ENCODE measurements around the gene HEYL. TPM values are rescaled to one million over a fixed set of nuclear protein-coding genes. Genes with fewer than 3 reads are reported as not detected.

The HEYL gene
- total and polyA plus RNA-seq, 2 of the 8 experiments (the other 6 are each of a cell fraction or from before 2014, with no cell fraction given): 1.8 to 3.1 TPM

DNA sequence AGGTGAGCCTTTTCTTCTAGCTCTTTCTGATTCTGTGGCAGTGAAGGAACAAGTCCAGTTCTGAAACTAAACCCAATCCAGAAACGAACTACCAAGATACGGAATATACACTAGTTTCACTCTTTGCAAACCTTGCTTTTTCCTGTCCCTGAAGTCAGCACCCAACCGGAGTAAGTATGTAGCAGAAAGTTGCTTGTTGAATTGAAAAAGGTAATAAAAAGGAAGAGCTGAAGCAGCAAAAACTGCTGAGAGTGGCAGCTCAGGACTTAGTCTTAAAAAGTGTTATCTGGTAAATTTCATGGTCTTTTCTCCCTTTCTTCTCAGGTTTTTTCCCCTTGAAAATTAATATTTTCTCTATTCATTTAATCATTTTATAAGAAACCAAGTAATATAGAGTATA lies 41.9 kb upstream of the HEYL start:
- WGBS, 2 experiments (ENCODE audit: extremely low coverage in 1 of 2, insufficient coverage in 1 of 2, insufficient read length in 1 of 2, insufficient replicate concordance in 2 of 2, low coverage in 1 of 2, low lambda C conversion rate in 2 of 2, missing lambda C conversion rate in 1 of 2): 91% methylated on average over 3 of the region's 3 CpGs; no CpG with 5 or more reads in 1 of the 2 experiments

More for the DNA sequence above, 41.9 kb upstream of the HEYL start:
- POLR2A ChIA-PET (ENCODE audit: partially characterized antibody): interaction anchor here (1.3 kb wide), 1 partner anchor 11 kb away, joined by 3 read pairs; no protein-coding TSS in a partner anchor
- Histone ChIP-seq H2BK20ac (ENCODE audit: low read length) (no peak overlapping the region), H4K5ac (ENCODE audit: insufficient read length, low read depth, low read length) (no peak overlapping the region), H2AFZ (ENCODE audit: low read length) (no peak overlapping the region), H2BK120ac (replicated peaks; ENCODE audit: low read depth, low read length) (no peak overlapping the region), H4K20me1 (replicated peaks in 1 of 2; ENCODE audit: control insufficient read depth in 1 of 2, insufficient read depth in 2 of 2, low read length in 2 of 2) (peaks cover 0 to 4% of the 10 kb centered on the region in 2 experiments), H4K8ac (ENCODE audit: extremely low read depth, insufficient read depth, low read length) (no peak overlapping the region), H3K23me2 (ENCODE audit: low read depth, low read length) (no peaks in the 10 kb centered on the region; the same call in 1 of the 2 replicates), H3K14ac (ENCODE audit: insufficient read length) (no peak overlapping the region), H2BK15ac (ENCODE audit: low read length) (no peak overlapping the region), H3K27me3 (replicated peaks in 1 of 4; ENCODE audit: control insufficient read depth in 3 of 4, extremely low read depth in 1 of 4, insufficient read depth in 3 of 4, low read length in 3 of 4) (peaks cover 58 to 93% (median 83%) of the 10 kb centered on the region in 4 experiments), H3K9ac (replicated peaks in 1 of 4; ENCODE audit: extremely low read depth in 1 of 4, low read depth in 3 of 4, low read length in 3 of 4) (no peak overlapping the region), H3K56ac (replicated peaks; ENCODE audit: insufficient read length, low read depth, low read length) (no peak overlapping the region), H3K79me2 (ENCODE audit: control insufficient read depth in 1 of 2, insufficient read depth in 2 of 2, low read length in 2 of 2) (no peaks in the 10 kb centered on the region), H2BK5ac (ENCODE audit: low read depth, low read length) (no peak overlapping the region), H2BK12ac (ENCODE audit: low read depth, low read length) (no peak overlapping the region), H3K4me2 (ENCODE audit: insufficient read depth in 1 of 2, low read depth in 2 of 2, low read length in 2 of 2) (no peak overlapping the region), H3K4me1 (replicated peaks in 1 of 4; ENCODE audit: control insufficient read depth in 3 of 4, insufficient read depth in 4 of 4, low read length in 3 of 4) (peaks cover 0 to 5% (median 1%) of the 10 kb centered on the region in 4 experiments; a peak in 2 of 7 replicates), H3K27ac (ENCODE audit: low read depth, low read length) (no peak overlapping the region), H3K36me3 (ENCODE audit: control insufficient read depth in 2 of 4, insufficient read depth in 4 of 4, low read length in 3 of 4) (no peaks in the 10 kb centered on the region), H3K4ac (replicated peaks; ENCODE audit: insufficient read length, low read depth, low read length) (no peak overlapping the region), H3K23ac (ENCODE audit: insufficient read length) (no peak overlapping the region), H4K91ac (replicated peaks; ENCODE audit: insufficient read length, low read length) (no peak overlapping the region), H3K9me3 (ENCODE audit: insufficient read depth in 2 of 2, low read depth in 1 of 2, low read length in 1 of 2) (no peaks in the 10 kb centered on the region), H2AK5ac (ENCODE audit: low read depth, low read length) (no peak overlapping the region), H3K79me1 (ENCODE audit: low read depth, low read length) (no peaks in the 10 kb centered on the region), H3K18ac (ENCODE audit: extremely low read depth, low read length) (no peak overlapping the region), H3K4me3 (ENCODE audit: extremely low read depth in 1 of 4, insufficient read depth in 2 of 4, low read depth in 3 of 4, low read length in 4 of 4) (no peak overlapping the region)
- FAIRE-seq (no peak), DNase-seq (ENCODE audit: low read depth in 1 of 2, low spot score in 2 of 2) (no peak)
- TF ChIP-seq POLR2A (IDR thresholded peaks at IDR 0.05; ENCODE audit: control extremely low read depth in 1 of 2, low read depth in 2 of 2, low read length in 2 of 2): no peak
- TF ChIP-seq, protein P1, sequence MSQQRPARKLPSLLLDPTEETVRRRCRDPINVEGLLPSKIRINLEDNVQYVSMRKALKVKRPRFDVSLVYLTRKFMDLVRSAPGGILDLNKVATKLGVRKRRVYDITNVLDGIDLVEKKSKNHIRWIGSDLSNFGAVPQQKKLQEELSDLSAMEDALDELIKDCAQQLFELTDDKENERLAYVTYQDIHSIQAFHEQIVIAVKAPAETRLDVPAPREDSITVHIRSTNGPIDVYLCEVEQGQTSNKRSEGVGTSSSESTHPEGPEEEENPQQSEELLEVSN (IDR thresholded peaks at IDR 0.05): no peak
- no peak for TF ChIP-seq KDM4A (IDR thresholded peaks at IDR 0.05; ENCODE audit: low read depth, low read length, severe bottlenecking)
- no peak for TF ChIP-seq TAF7 (optimal IDR thresholded peaks at IDR 0.05; ENCODE audit: borderline replicate concordance, low read depth, low read length)
- TF ChIP-seq GABPA (IDR thresholded peaks at IDR 0.05; ENCODE audit: borderline replicate concordance, insufficient read depth, low read length): no peak
- no peak for TF ChIP-seq JUND (IDR thresholded peaks at IDR 0.05; ENCODE audit: low read length)
- no peak for TF ChIP-seq SP2 (IDR thresholded peaks at IDR 0.05; ENCODE audit: low read length)
- no peak for TF ChIP-seq NRF1 (IDR thresholded peaks at IDR 0.05; ENCODE audit: low read depth, low read length)
- TF ChIP-seq, protein P2, sequence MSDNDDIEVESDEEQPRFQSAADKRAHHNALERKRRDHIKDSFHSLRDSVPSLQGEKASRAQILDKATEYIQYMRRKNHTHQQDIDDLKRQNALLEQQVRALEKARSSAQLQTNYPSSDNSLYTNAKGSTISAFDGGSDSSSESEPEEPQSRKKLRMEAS (IDR thresholded peaks at IDR 0.05): no peak
- TF ChIP-seq ASH2L (IDR thresholded peaks at IDR 0.05; ENCODE audit: low read length): no peak
- no peak for TF ChIP-seq CTBP2 (IDR thresholded peaks at IDR 0.05; ENCODE audit: borderline replicate concordance, insufficient read depth, insufficient read length, low read length)
- no peak for TF ChIP-seq YY1 (IDR thresholded peaks at IDR 0.05; ENCODE audit: low read depth, low read length)
- CTCF ChIA-PET (ENCODE audit: partially characterized antibody): interaction anchor here (1.2 to 4.4 kb wide), 6 partner anchors 10 to 74 kb away, joined by 3 to 44 read pairs (median 6); partner anchors contain the start of gene NT5C1A
